Central memory CD4-positive, alpha-beta T cell (primary cell): ENCODE measurements around the gene PRSS56.
"Not testable (repeated sequence)": the region's sequence is repeated elsewhere in the genome, so short reads cannot be mapped to it uniquely, and the experiment has no call there.

ENCODE experiments used
- DNase-seq: peaks from one replicate; pipeline ENCODE4 v3.0.0; 2022

Gene PRSS56

GRCh38 chr2:232542715-232543467, 22.7 kb downstream of the PRSS56 start:
- no peak for DNase-seq

GRCh38 chr2:232543491-232543890, 23.3 kb downstream of the PRSS56 start:
- no peak for DNase-seq

- no peak for DNase-seq
Measured at GRCh38 chr2:232543928-232544631, 23.9 kb downstream of the PRSS56 start.

- DNase-seq = no peak
Measured at GRCh38 chr2:232544674-232545073, 24.5 kb downstream of the PRSS56 start.

- no peak for DNase-seq
Measured at GRCh38 chr2:232545511-232546375, 25.6 kb downstream of the PRSS56 start.

- DNase-seq = no peak
Measured at GRCh38 chr2:232547991-232548390, 27.8 kb downstream of the PRSS56 start.

- DNase-seq = no peak
Measured at GRCh38 chr2:232549655-232550353, 29.6 kb downstream of the PRSS56 start.

- peak; percentile 86 for DNase-seq
Measured at GRCh38 chr2:232550354-232551249, 30.4 kb downstream of the PRSS56 start, which contains the start of the genes EIF4E2 and TIGD1. Gene EIF4E2 (plus strand): TSS chr2:232550689. CDS start chr2:232550725, 36 bp downstream. Gene TIGD1 (minus strand): TSS chr2:232550557. CDS start chr2:232549882, 675 bp downstream.

- DNase-seq = no peak
Measured at GRCh38 chr2:232551250-232551638, 31.1 kb downstream of the PRSS56 start.

GRCh38 chr2:232551776-232552175, 31.6 kb downstream of the PRSS56 start:
- DNase-seq = no peak

GRCh38 chr2:232556426-232556825, 36.2 kb downstream of the PRSS56 start:
- DNase-seq = no peak

GRCh38 chr2:232562515-232563151, 42.4 kb downstream of the PRSS56 start:
- DNase-seq = no peak

- no peak for DNase-seq
Measured at GRCh38 chr2:232563580-232563979, 43.4 kb downstream of the PRSS56 start.

GRCh38 chr2:232567721-232568120, 47.5 kb downstream of the PRSS56 start:
- DNase-seq = no peak

- DNase-seq = no peak
Measured at GRCh38 chr2:232568161-232568560, 48.0 kb downstream of the PRSS56 start.

GRCh38 chr2:232569541-232569940, 49.4 kb downstream of the PRSS56 start:
- DNase-seq = no peak

GRCh38 chr2:232570481-232570880, 50.3 kb downstream of the PRSS56 start:
- not testable (repeated sequence) for DNase-seq

- DNase-seq = no peak
Measured at GRCh38 chr2:232571026-232571474, 50.9 kb downstream of the PRSS56 start.

- DNase-seq = no peak
Measured at GRCh38 chr2:232573042-232573441, 52.9 kb downstream of the PRSS56 start.

GRCh38 chr2:232573771-232574435, 53.7 kb downstream of the PRSS56 start:
- DNase-seq = no peak
